Activated CD8-positive, alpha-beta memory T cell treated with anti-CD3 and anti-CD28 coated beads, Interleukin-2, amount 10 ng/mL, durations not matched to agents 7 days and 5 days (primary cell): ENCODE results near the gene PCDHGA1. TPM values are rescaled to one million over a fixed set of nuclear protein-coding genes. Genes with fewer than 3 reads are reported as not detected.
A peak's percentile ranks its signal among the peaks of the same experiment; 100 is the strongest.

Experiments
- ATAC-seq: fragments of 150-1000 bp; cut with Tn5 transposase; one replicate; pipeline ENCODE4 v1.10.0; 2021; ENCODE audit warnings: moderate library complexity
- CTCF ChIA-PET: fragments of 350-600 bp; sonication (Branson Sonifier 250); formaldehyde crosslinking; loops from one replicate; lab custom pipeline; 2021; ENCODE audit warnings: antibody characterized with exemption; lab: Charles Lee
- DNase-seq: peaks from one replicate; pipeline ENCODE4 v3.0.0-alpha.2; 2020
- H3K27ac Mint-ChIP-seq: one replicate; pipeline ENCODE4 v1.8.0; 2021; ENCODE audit warnings: mild to moderate bottlenecking, mixed read lengths
- H3K27me3 Mint-ChIP-seq: one replicate; pipeline ENCODE4 v1.8.0; 2021; ENCODE audit warnings: mixed read lengths
- H3K36me3 Mint-ChIP-seq: one replicate; pipeline ENCODE4 v1.8.0; 2021; ENCODE audit warnings: mild to moderate bottlenecking, mixed read lengths
- H3K4me1 Mint-ChIP-seq: one replicate; pipeline ENCODE4 v1.8.0; 2021; ENCODE audit warnings: mixed read lengths
- H3K4me3 Mint-ChIP-seq: one replicate; pipeline ENCODE4 v1.8.0; 2021; ENCODE audit warnings: mild to moderate bottlenecking, moderate library complexity, mixed read lengths
- H3K9me3 Mint-ChIP-seq: one replicate; pipeline ENCODE4 v1.8.0; 2022; ENCODE audit warnings: low read depth, mixed read lengths
- total RNA-seq, 2 experiments: library from RNA; stranded (reverse); gene quantifications; one replicate each; pipeline ENCODE4 v1.2.3, GENCODE V29; 2021

The PCDHGA1 gene
- total RNA-seq, 2 experiments from 2014 or later: not detected

GRCh38 chr5:141507387-141508091 is 177.2 kb downstream of the PCDHGA1 start:
- Mint-ChIP-seq H3K4me3 (no peak overlapping the region), H3K27me3 (peaks cover 3% of the 10 kb centered on the region), H3K27ac (no peak overlapping the region), H3K36me3 (no peaks in the 10 kb centered on the region), H3K4me1 (peaks cover 8% of the 10 kb centered on the region), H3K9me3 (no peaks in the 10 kb centered on the region)
- DNase-seq: no peak
- no peak for ATAC-seq
- CTCF ChIA-PET: interaction anchor here (0.6 to 2.2 kb wide), 4 partner anchors 14 to 77 kb away, joined by 3 to 6 read pairs (median 4); partner anchors contain the start of gene PCDHGA12

GRCh38 chr5:141508440-141508797 is 178.1 kb downstream of the PCDHGA1 start:
- DNase-seq (no peak), ATAC-seq (no peak)
- CTCF ChIA-PET: interaction anchor here (1.3 to 2.3 kb wide), 4 partner anchors 13 to 56 kb away, joined by 4 to 6 read pairs (median 6); no protein-coding TSS in a partner anchor
- peaks cover 14% of the 10 kb centered on the region for H3K4me1 Mint-ChIP-seq
- H3K27ac Mint-ChIP-seq: no peak overlapping the region
- no peak overlapping the region for H3K4me3 Mint-ChIP-seq
- peaks cover 3% of the 10 kb centered on the region for H3K27me3 Mint-ChIP-seq
- peaks cover 3% of the 10 kb centered on the region for H3K36me3 Mint-ChIP-seq
- H3K9me3 Mint-ChIP-seq: no peaks in the 10 kb centered on the region

GRCh38 chr5:141508798-141509611 is 178.7 kb downstream of the PCDHGA1 start:
- CTCF ChIA-PET: interaction anchor here (0.7 to 2.3 kb wide), 5 partner anchors 14 to 79 kb away, joined by 3 to 6 read pairs (median 5); partner anchors contain the start of gene PCDHGA12
- peaks cover 5% of the 10 kb centered on the region for H3K36me3 Mint-ChIP-seq
- H3K27me3 Mint-ChIP-seq: peaks cover 3% of the 10 kb centered on the region
- no peaks in the 10 kb centered on the region for H3K9me3 Mint-ChIP-seq
- no peak overlapping the region for H3K4me3 Mint-ChIP-seq
- DNase-seq (no peak), ATAC-seq (no peak)
- peaks cover 20% of the 10 kb centered on the region for H3K4me1 Mint-ChIP-seq
- no peak overlapping the region for H3K27ac Mint-ChIP-seq

- ATAC-seq: no peak
- peaks cover 5% of the 10 kb centered on the region for H3K36me3 Mint-ChIP-seq
- no peaks in the 10 kb centered on the region for H3K9me3 Mint-ChIP-seq
- H3K4me1 Mint-ChIP-seq: peaks cover 24% of the 10 kb centered on the region
- H3K27me3 Mint-ChIP-seq: peaks cover 3% of the 10 kb centered on the region
- no peak overlapping the region for H3K27ac Mint-ChIP-seq
- CTCF ChIA-PET: interaction anchor here (0.8 to 4.9 kb wide), 7 partner anchors 13 to 189 kb away, joined by 3 to 33 read pairs (median 5); partner anchors contain the start of genes PCDHGA10, PCDHGA11, PCDHGA3 and TAF7
- DNase-seq: no peak
- H3K4me3 Mint-ChIP-seq: no peak overlapping the region
Measured at GRCh38 chr5:141510160-141510559, 179.8 kb downstream of the PCDHGA1 start.

- DNase-seq: no peak
- Mint-ChIP-seq H3K4me1 (peaks cover 24% of the 10 kb centered on the region), H3K36me3 (peaks cover 8% of the 10 kb centered on the region), H3K9me3 (no peaks in the 10 kb centered on the region), H3K27ac (no peak overlapping the region), H3K4me3 (no peak overlapping the region), H3K27me3 (peaks cover 3% of the 10 kb centered on the region)
- no peak for ATAC-seq
- CTCF ChIA-PET: interaction anchor here (0.8 to 5.3 kb wide), 14 partner anchors 12 to 190 kb away, joined by 3 to 58 read pairs (median 5); partner anchors contain the start of genes PCDHGA10, PCDHGA11, PCDHGA12 and PCDHGA3
Measured at GRCh38 chr5:141510850-141511601, 180.7 kb downstream of the PCDHGA1 start.

- H3K27ac Mint-ChIP-seq: no peak overlapping the region
- no peak overlapping the region for H3K4me3 Mint-ChIP-seq
- H3K27me3 Mint-ChIP-seq: peaks cover 3% of the 10 kb centered on the region
- H3K4me1 Mint-ChIP-seq: peaks cover 24% of the 10 kb centered on the region
- ATAC-seq (no peak), DNase-seq (no peak)
- H3K36me3 Mint-ChIP-seq: peaks cover 16% of the 10 kb centered on the region
- CTCF ChIA-PET: interaction anchor here (0.6 to 5.3 kb wide), 23 partner anchors 10 to 335 kb away, joined by 3 to 58 read pairs (median 5); partner anchors contain the start of genes PCDHGA1, PCDHGA10, PCDHGA11 and PCDHGA12
- no peaks in the 10 kb centered on the region for H3K9me3 Mint-ChIP-seq
Measured at GRCh38 chr5:141511771-141512325, 181.5 kb downstream of the PCDHGA1 start.

GRCh38 chr5:141512390-141512910 is 182.1 kb downstream of the PCDHGA1 start:
- DNase-seq (peak; percentile 89), ATAC-seq (peak; percentile 62)
- CTCF ChIA-PET: interaction anchor here (0.6 to 5.3 kb wide), 35 partner anchors 10 to 336 kb away, joined by 3 to 58 read pairs (median 4); partner anchors contain the start of genes PCDHGA1, PCDHGA10, PCDHGA11 and PCDHGA12
- peaks cover 3% of the 10 kb centered on the region for H3K27me3 Mint-ChIP-seq
- peaks cover 24% of the 10 kb centered on the region for H3K4me1 Mint-ChIP-seq
- peak overlapping the region; percentile 36 for H3K4me3 Mint-ChIP-seq
- H3K36me3 Mint-ChIP-seq: peaks cover 19% of the 10 kb centered on the region
- H3K9me3 Mint-ChIP-seq: no peaks in the 10 kb centered on the region
- H3K27ac Mint-ChIP-seq: peak overlapping the region; percentile 52

- peak overlapping the region; percentile 52 for H3K27ac Mint-ChIP-seq
- CTCF ChIA-PET: interaction anchor here (0.7 to 5.3 kb wide), 38 partner anchors 8 to 289 kb away, joined by 3 to 58 read pairs (median 4); partner anchors contain the start of genes PCDHB15, PCDHGA1, PCDHGA10 and PCDHGA11
- peak overlapping the region; percentile 36 for H3K4me3 Mint-ChIP-seq
- H3K27me3 Mint-ChIP-seq: peaks cover 3% of the 10 kb centered on the region
- DNase-seq (peak; percentile 43), ATAC-seq (peak; percentile 42)
- no peaks in the 10 kb centered on the region for H3K9me3 Mint-ChIP-seq
- H3K4me1 Mint-ChIP-seq: peaks cover 24% of the 10 kb centered on the region
- H3K36me3 Mint-ChIP-seq: peaks cover 23% of the 10 kb centered on the region
Measured at GRCh38 chr5:141512911-141513626, 182.8 kb downstream of the PCDHGA1 start.

- Mint-ChIP-seq H3K4me3 (no peak overlapping the region), H3K27ac (peak overlapping the region; percentile 29), H3K36me3 (peaks cover 29% of the 10 kb centered on the region), H3K27me3 (peaks cover 3% of the 10 kb centered on the region), H3K9me3 (no peaks in the 10 kb centered on the region), H3K4me1 (peaks cover 24% of the 10 kb centered on the region)
- DNase-seq (peak; percentile 45), ATAC-seq (no peak)
- CTCF ChIA-PET: interaction anchor here (0.7 to 5.3 kb wide), 18 partner anchors 9 to 269 kb away, joined by 3 to 58 read pairs (median 5); partner anchors contain the start of genes PCDHB15, PCDHGA10, PCDHGA11 and PCDHGA12
Measured at GRCh38 chr5:141513627-141514329, 183.5 kb downstream of the PCDHGA1 start.

- CTCF ChIA-PET: interaction anchor here (1.1 to 5.3 kb wide), 10 partner anchors 8 to 194 kb away, joined by 3 to 58 read pairs (median 8); partner anchors contain the start of genes PCDHGA10, PCDHGA11, PCDHGA12 and TAF7
- H3K9me3 Mint-ChIP-seq: no peaks in the 10 kb centered on the region
- H3K36me3 Mint-ChIP-seq: peaks cover 35% of the 10 kb centered on the region
- no peak overlapping the region for H3K4me3 Mint-ChIP-seq
- no peaks in the 10 kb centered on the region for H3K27me3 Mint-ChIP-seq
- H3K27ac Mint-ChIP-seq: no peak overlapping the region
- H3K4me1 Mint-ChIP-seq: peaks cover 18% of the 10 kb centered on the region
- no peak for ATAC-seq
- DNase-seq: no peak
Measured at GRCh38 chr5:141514330-141515133, 184.2 kb downstream of the PCDHGA1 start.
